ENCODE results near the gene BAG1.
A peak's percentile ranks its signal among the peaks of the same experiment; 100 is the strongest.

The BAG1 gene

GRCh38 chr9:33264473-33265177, at the start of gene BAG1, which contains the start of gene CHMP5:
TSS of gene BAG1 (minus strand) at chr9:33264708.
TSS of gene CHMP5 (plus strand) at chr9:33265049. CDS start at chr9:33265079, 30 bp downstream.
- DNase-seq = peak; percentile 100

GRCh38 chr9:33311953-33312352, 47.4 kb upstream of the BAG1 start:
- no peak for DNase-seq

GRCh38 chr9:33310748-33311147, 46.2 kb upstream of the BAG1 start:
- DNase-seq = no peak

GRCh38 chr9:33309903-33310302, 45.4 kb upstream of the BAG1 start:
- DNase-seq = no peak

- no peak for DNase-seq
Measured at GRCh38 chr9:33307067-33307466, 42.6 kb upstream of the BAG1 start.

- DNase-seq = no peak
Measured at GRCh38 chr9:33306037-33306436, 41.5 kb upstream of the BAG1 start.

GRCh38 chr9:33304362-33304761, 39.9 kb upstream of the BAG1 start:
- DNase-seq = no peak

- DNase-seq = no peak
Measured at GRCh38 chr9:33300546-33300945, 36.0 kb upstream of the BAG1 start.

- DNase-seq = no peak
Measured at GRCh38 chr9:33297432-33297831, 32.9 kb upstream of the BAG1 start.

- DNase-seq = no peak
Measured at GRCh38 chr9:33295571-33295970, 31.1 kb upstream of the BAG1 start.

GRCh38 chr9:33294670-33295432, 30.3 kb upstream of the BAG1 start:
- DNase-seq = no peak

GRCh38 chr9:33293782-33294181, 29.3 kb upstream of the BAG1 start:
- no peak for DNase-seq

- DNase-seq = no peak
Measured at GRCh38 chr9:33291901-33292300, 27.4 kb upstream of the BAG1 start.

GRCh38 chr9:33291031-33291397, 26.5 kb upstream of the BAG1 start:
- DNase-seq = no peak

GRCh38 chr9:33290247-33291030, 25.9 kb upstream of the BAG1 start, which contains the start of gene NFX1:
TSS of gene NFX1 (plus strand) at chr9:33290516. CDS start at chr9:33290573, 57 bp downstream.
- DNase-seq = peak; percentile 100

GRCh38 chr9:33289936-33290246, 25.4 kb upstream of the BAG1 start:
- DNase-seq = no peak

GRCh38 chr9:33289496-33289895, 25.0 kb upstream of the BAG1 start:
- peak; percentile 70 for DNase-seq

- no peak for DNase-seq
Measured at GRCh38 chr9:33288828-33289483, 24.4 kb upstream of the BAG1 start.

GRCh38 chr9:33288235-33288634, 23.7 kb upstream of the BAG1 start:
- no peak for DNase-seq

- peak; percentile 70 for DNase-seq
Measured at GRCh38 chr9:33287087-33287490, 22.6 kb upstream of the BAG1 start.

- DNase-seq = no peak
Measured at GRCh38 chr9:33285502-33285901, 21.0 kb upstream of the BAG1 start.

GRCh38 chr9:33277484-33277883, 13.0 kb upstream of the BAG1 start:
- DNase-seq = no peak

GRCh38 chr9:33273972-33274328, 9.4 kb upstream of the BAG1 start:
- no peak for DNase-seq

All from activated effector memory CD4-positive, alpha-beta T cell treated with anti-CD3 and anti-CD28 coated beads, Interleukin-2, amount 50 U/mL, for 16 hours (primary cell).